GM19035 (cell line): ENCODE data around the gene SHOX.

Source experiments
- ATAC-seq: cut with Tn5 transposase; IDR thresholded peaks from one replicate; pipeline ENCODE4 v1.9.1; 2021; ENCODE audit not compliant: unreplicated experiment

SHOX gene

GRCh38 chrX:663841-664240 lies 33.2 kb downstream of the SHOX start:
- ATAC-seq = no peak

GRCh38 chrX:666762-667720 lies 36.5 kb downstream of the SHOX start:
- ATAC-seq = no peak

- ATAC-seq = no peak
Measured at GRCh38 chrX:670645-671044, 40.1 kb downstream of the SHOX start.

- no peak for ATAC-seq
Measured at GRCh38 chrX:672931-673330, 42.3 kb downstream of the SHOX start.

GRCh38 chrX:675279-675954 lies 44.8 kb downstream of the SHOX start:
- ATAC-seq = no peak

- ATAC-seq = no peak
Measured at GRCh38 chrX:675955-676295, 45.3 kb downstream of the SHOX start.

- no peak for ATAC-seq
Measured at GRCh38 chrX:677376-677775, 46.8 kb downstream of the SHOX start.

- ATAC-seq = no peak
Measured at GRCh38 chrX:679291-679979, 48.8 kb downstream of the SHOX start.

- ATAC-seq = no peak
Measured at GRCh38 chrX:680062-680461, 49.5 kb downstream of the SHOX start.

- ATAC-seq = no peak
Measured at GRCh38 chrX:681989-682388, 51.4 kb downstream of the SHOX start.

GRCh38 chrX:682892-683291 lies 52.3 kb downstream of the SHOX start:
- no peak for ATAC-seq

GRCh38 chrX:683576-683975 lies 53.0 kb downstream of the SHOX start:
- ATAC-seq = no peak

- ATAC-seq = no peak
Measured at GRCh38 chrX:685120-686032, 54.8 kb downstream of the SHOX start.

- no peak for ATAC-seq
Measured at GRCh38 chrX:689983-690382, 59.4 kb downstream of the SHOX start.

- ATAC-seq = no peak
Measured at GRCh38 chrX:694800-695199, 64.2 kb downstream of the SHOX start.

- ATAC-seq = no peak
Measured at GRCh38 chrX:698206-698605, 67.6 kb downstream of the SHOX start.

GRCh38 chrX:700936-701335 lies 70.3 kb downstream of the SHOX start:
- no peak for ATAC-seq

GRCh38 chrX:701673-702072 lies 71.1 kb downstream of the SHOX start:
- no peak for ATAC-seq

GRCh38 chrX:703466-703865 lies 72.9 kb downstream of the SHOX start:
- ATAC-seq = no peak

GRCh38 chrX:703866-704265 lies 73.3 kb downstream of the SHOX start:
- ATAC-seq = no peak
